Gastrocnemius medialis (tissue), 4 donors: ENCODE data around the gene BCL7A. TPM values are rescaled to one million over a fixed set of nuclear protein-coding genes. Genes with fewer than 3 reads are reported as not detected.
"Not testable (repeated sequence)": the region's sequence is repeated elsewhere in the genome, so short reads cannot be mapped to it uniquely, and the experiment has no call there.

Source experiments
- ATAC-seq, 2 donors: fragments of 150-250 bp; one replicate each; pipeline ENCODE4 v1.9.1; 2016
- DNase-seq, 2 donors: peaks; one replicate each; pipeline ENCODE4 v3.0.0-alpha.2; 2019
- H3K27ac ChIP-seq, 4 donors: fragments of 200-600 bp; sonication (generic); 1 replicate in 1 of 4; 2 replicates in 3 of 4; pipeline ENCODE4 v1.5.1; 2016 to 2018; ENCODE audit warnings: mild to moderate bottlenecking in 2 of 4, moderate library complexity in 1 of 4
- H3K27me3 ChIP-seq, 3 donors: fragments of 200-600 bp; sonication (generic) in 2 of 3; 1 replicate in 1 of 3; 2 replicates in 2 of 3; pipeline versions ENCODE4 v1.5.1 to v1.6.0; 2016 to 2019; ENCODE audit warnings: mild to moderate bottlenecking in 1 of 3, moderate library complexity in 1 of 3
- H3K36me3 ChIP-seq, 2 donors: fragments of 200-600 bp; sonication (generic) in 1 of 2; one replicate each; pipeline ENCODE4 v1.5.1; 2017 to 2018
- H3K4me1 ChIP-seq, 2 donors: fragments of 200-600 bp; sonication (generic) in 1 of 2; one replicate each; pipeline ENCODE4 v1.5.1; 2016 to 2017; ENCODE audit warnings: mild to moderate bottlenecking in 2 of 2
- H3K4me3 ChIP-seq, 4 donors: fragments of 200-600 bp; sonication (generic) in 3 of 4; 1 replicate in 1 of 4; 2 replicates in 3 of 4; pipeline ENCODE4 v1.5.1; 2016 to 2019; ENCODE audit warnings: mild to moderate bottlenecking in 2 of 4
- H3K9me3 ChIP-seq, 3 donors: fragments of 200-600 bp; sonication (generic) in 2 of 3; 1 replicate in 1 of 3; 2 replicates in 2 of 3; pipeline ENCODE4 v1.5.1; 2016 to 2019
- POLR2A ChIP-seq, 2 donors: fragments of 450-650 bp; IDR thresholded peaks; one replicate each; pipeline ENCODE4 v1.6.1; 2017; ENCODE audit warnings: antibody characterized with exemption in 2 of 2, mild to moderate bottlenecking in 2 of 2, moderate library complexity in 2 of 2
- in situ Hi-C, 4 donors: fragments of 200-750 bp; cut with MboI; loops; one replicate each; pipeline versions ENCODE4 v1.15.0 to v1.8.0; 2017; ENCODE audit warnings: low sequenced_read_pairs in 4 of 4
- intact Hi-C: fragments of 100-400 bp; cut with DNase I; formaldehyde crosslinking; loops from one replicate; pipeline ENCODE4 v1.15.1; 2023; ENCODE audit warnings: low total_unique reads
- total RNA-seq, 4 donors: library from RNA; depleted of rRNA; stranded (reverse); fragments of >200 nt; gene quantifications; one replicate each; pipeline versions ENCODE4 v1.1.0 to v1.2.3, GENCODE V29; 2016
- TF ChIP-seq, protein P1 (sequence below), 5 experiments: fragments of 450-650 bp in 3 of 5; fragments of 200-600 bp in 2 of 5; sonication (generic) in 2 of 5; IDR thresholded peaks in 4 of 5; conservative IDR thresholded peaks in 1 of 5; 1 replicate in 4 of 5; 2 replicates in 1 of 5; pipeline ENCODE4 v1.5.1; 2016 to 2019; ENCODE audit warnings: antibody characterized with exemption in 5 of 5, mild to moderate bottlenecking in 3 of 5, moderate library complexity in 3 of 5

Gene BCL7A
- total RNA-seq, 4 donors from 2014 or later: 9.8 to 23.5 (median 13.7) TPM

DNA sequence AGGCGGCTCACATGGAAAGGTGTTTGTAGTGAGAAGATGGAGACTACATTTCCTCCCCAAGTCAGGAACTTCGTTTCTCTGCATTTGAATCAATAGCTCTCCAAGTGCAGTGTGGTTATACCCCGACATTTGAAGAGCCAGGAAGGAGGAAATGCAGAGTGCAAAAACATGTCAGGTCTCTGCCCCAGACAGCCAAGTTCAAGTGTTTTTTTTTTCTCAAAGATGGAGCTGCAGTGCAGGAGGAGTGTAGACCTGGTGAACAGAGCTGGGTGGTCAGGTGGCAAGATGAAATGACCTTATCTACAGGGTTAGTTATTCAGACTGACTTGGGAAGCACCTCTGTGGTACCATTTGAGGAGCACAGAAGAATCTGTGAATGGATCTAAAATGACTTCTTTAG, 78.2 kb downstream of the BCL7A start:
- Histone ChIP-seq H3K27me3 (no peaks in the 10 kb centered on the region), H3K36me3 (no peaks in the 10 kb centered on the region), H3K27ac (peak overlapping the region; percentile 90 to 97 (median 94)), H3K9me3 (no peaks in the 10 kb centered on the region), H3K4me1 (peaks cover 85 to 95% of the 10 kb centered on the region in 2 donors), H3K4me3 (no peak overlapping the region)
- ATAC-seq (no peak), DNase-seq (peak in 1 of 2 donors; percentile 15)
- intact Hi-C loops (loop anchor here (2.0 kb wide), 1 partner anchor 21 kb away; the partner anchor contains the start of gene MLXIP), in situ Hi-C loops (no loop called here)
- TF ChIP-seq, protein P1, sequence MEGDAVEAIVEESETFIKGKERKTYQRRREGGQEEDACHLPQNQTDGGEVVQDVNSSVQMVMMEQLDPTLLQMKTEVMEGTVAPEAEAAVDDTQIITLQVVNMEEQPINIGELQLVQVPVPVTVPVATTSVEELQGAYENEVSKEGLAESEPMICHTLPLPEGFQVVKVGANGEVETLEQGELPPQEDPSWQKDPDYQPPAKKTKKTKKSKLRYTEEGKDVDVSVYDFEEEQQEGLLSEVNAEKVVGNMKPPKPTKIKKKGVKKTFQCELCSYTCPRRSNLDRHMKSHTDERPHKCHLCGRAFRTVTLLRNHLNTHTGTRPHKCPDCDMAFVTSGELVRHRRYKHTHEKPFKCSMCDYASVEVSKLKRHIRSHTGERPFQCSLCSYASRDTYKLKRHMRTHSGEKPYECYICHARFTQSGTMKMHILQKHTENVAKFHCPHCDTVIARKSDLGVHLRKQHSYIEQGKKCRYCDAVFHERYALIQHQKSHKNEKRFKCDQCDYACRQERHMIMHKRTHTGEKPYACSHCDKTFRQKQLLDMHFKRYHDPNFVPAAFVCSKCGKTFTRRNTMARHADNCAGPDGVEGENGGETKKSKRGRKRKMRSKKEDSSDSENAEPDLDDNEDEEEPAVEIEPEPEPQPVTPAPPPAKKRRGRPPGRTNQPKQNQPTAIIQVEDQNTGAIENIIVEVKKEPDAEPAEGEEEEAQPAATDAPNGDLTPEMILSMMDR (IDR thresholded peaks at IDR 0.05 in 4 of 5, conservative IDR thresholded peaks at IDR 0.05 in 1 of 5): no peak
- TF ChIP-seq POLR2A (IDR thresholded peaks at IDR 0.05): peak in 1 of 2 donors; percentile 6

DNA sequence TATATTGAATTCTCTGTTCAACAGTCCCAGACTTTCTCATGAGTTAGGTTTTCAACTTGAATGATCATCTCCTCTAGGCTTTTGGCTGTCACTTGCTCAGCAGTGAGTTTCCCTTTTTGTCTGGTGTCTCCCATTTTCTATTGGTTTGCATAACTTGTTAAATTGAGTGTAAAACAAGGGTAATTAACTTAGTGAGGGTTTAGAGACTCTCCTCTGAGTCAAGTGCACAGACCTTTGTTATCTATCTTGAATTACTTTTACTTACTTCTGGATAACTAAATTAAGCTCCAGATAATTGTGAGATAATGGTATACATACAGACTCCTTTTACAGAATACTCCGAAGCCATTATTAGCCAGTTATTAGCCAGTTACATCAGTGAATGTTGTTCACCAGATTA, 78.9 kb downstream of the BCL7A start:
- Histone ChIP-seq H3K4me1 (peaks cover 85 to 95% of the 10 kb centered on the region in 2 donors), H3K27me3 (no peaks in the 10 kb centered on the region), H3K36me3 (no peaks in the 10 kb centered on the region), H3K4me3 (no peak overlapping the region), H3K9me3 (no peaks in the 10 kb centered on the region), H3K27ac (peak overlapping the region; percentile 90 to 97 (median 94))
- TF ChIP-seq, protein P1 (IDR thresholded peaks at IDR 0.05 in 4 of 5, conservative IDR thresholded peaks at IDR 0.05 in 1 of 5): no peak
- TF ChIP-seq POLR2A (IDR thresholded peaks at IDR 0.05): no peak
- ATAC-seq (no peak), DNase-seq (no peak)
- in situ Hi-C loops: no loop called here
- intact Hi-C loops: no loop called here

DNA sequence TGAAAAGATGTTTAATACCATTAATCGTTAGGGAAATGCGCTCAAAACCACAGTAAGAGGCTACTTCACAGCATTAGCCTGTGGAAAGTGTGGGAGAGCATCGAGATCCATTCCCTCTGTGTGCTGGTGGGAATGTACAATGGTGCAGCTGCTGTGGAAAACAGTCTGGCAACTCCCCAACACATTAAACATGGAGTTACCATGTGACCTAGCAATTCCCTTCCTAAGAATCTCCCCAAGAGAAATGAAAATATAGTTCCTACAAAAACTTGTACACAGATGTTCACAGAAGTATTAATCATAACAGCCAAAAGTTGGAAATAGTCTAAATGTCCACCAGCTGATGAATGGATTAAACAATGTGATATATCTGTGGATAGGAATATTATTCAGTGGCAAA, 80.6 kb downstream of the BCL7A start:
- peaks cover 91 to 95% of the 10 kb centered on the region in 2 donors for H3K4me1 ChIP-seq
- H3K27me3 ChIP-seq: no peaks in the 10 kb centered on the region
- peak overlapping the region; percentile 90 to 97 (median 94) for H3K27ac ChIP-seq
- in situ Hi-C loops (no loop called here), intact Hi-C loops (no loop called here)
- TF ChIP-seq, protein P1 (IDR thresholded peaks at IDR 0.05 in 4 of 5, conservative IDR thresholded peaks at IDR 0.05 in 1 of 5): no peak
- TF ChIP-seq POLR2A (IDR thresholded peaks at IDR 0.05): no peak
- H3K4me3 ChIP-seq: no peak overlapping the region
- ATAC-seq (no peak), DNase-seq (peak in 1 of 2 donors; percentile 15)
- no peaks in the 10 kb centered on the region for H3K36me3 ChIP-seq
- H3K9me3 ChIP-seq: no peaks in the 10 kb centered on the region

DNA sequence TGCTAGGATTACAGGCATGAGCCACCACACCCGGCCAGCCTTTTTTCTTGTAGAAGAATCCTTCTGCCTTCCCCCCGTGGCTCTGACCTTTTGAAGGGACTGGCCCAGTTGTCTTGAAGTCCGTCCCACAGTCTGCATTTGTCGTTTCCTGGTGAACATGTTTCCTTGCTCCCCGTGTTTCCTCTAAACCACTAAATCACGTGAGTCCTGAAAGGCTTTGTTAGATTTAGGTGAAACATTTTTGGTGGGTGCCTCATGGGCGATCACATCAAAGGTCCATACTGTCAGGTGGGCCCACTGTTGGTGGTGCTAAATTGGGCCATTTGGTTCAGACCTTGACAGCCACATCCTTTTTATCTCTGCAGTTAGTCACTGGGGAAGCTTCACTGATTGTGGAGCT, 83.2 kb downstream of the BCL7A start:
- no peak for TF ChIP-seq POLR2A (IDR thresholded peaks at IDR 0.05)
- TF ChIP-seq, protein P1 (IDR thresholded peaks at IDR 0.05 in 4 of 5, conservative IDR thresholded peaks at IDR 0.05 in 1 of 5): no peak
- H3K36me3 ChIP-seq: no peaks in the 10 kb centered on the region
- DNase-seq (no peak), ATAC-seq (no peak)
- peaks cover 88 to 89% of the 10 kb centered on the region in 2 donors for H3K4me1 ChIP-seq
- no peaks in the 10 kb centered on the region for H3K9me3 ChIP-seq
- no peak overlapping the region for H3K4me3 ChIP-seq
- H3K27ac ChIP-seq: peak overlapping the region; percentile 82 to 97 (median 94)
- intact Hi-C loops: no loop called here
- H3K27me3 ChIP-seq: no peaks in the 10 kb centered on the region
- in situ Hi-C loops: no loop called here

DNA sequence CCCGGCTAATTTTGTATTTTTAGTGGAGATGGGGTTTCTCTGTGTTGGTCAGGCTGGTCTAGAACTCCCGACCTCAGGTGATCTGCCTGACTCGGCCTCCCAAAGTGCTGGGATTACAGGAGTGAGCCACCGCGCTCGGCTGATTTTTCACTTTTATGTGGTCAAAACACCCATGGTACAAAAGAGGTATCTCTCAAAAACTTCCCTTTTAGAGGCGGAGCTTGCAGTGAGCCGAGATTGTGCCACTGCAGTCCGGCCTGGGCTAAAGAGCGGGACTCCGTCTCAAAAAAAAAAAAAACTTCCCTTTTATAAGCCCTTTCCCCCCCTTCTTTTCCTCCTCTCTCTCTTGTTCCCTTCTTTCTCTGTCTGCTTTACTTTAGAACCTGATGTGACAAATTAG, 83.8 kb downstream of the BCL7A start:
- intact Hi-C loops, DNase-seq, H3K9me3 ChIP-seq, H3K4me3 ChIP-seq, H3K36me3 ChIP-seq, in situ Hi-C loops, ATAC-seq, H3K27me3 ChIP-seq: not testable (repeated sequence)
- Histone ChIP-seq H3K27ac (peak overlapping the region; percentile 82 to 97 (median 94)), H3K4me1 (peaks cover 83 to 84% of the 10 kb centered on the region in 2 donors)
